Esophagus muscularis mucosa (tissue), 4 donors: ENCODE results near the gene ITGA2. TPM values are rescaled to one million over a fixed set of nuclear protein-coding genes. Genes with fewer than 3 reads are reported as not detected.

Experiments used
- DNase-seq: peaks from one replicate; pipeline ENCODE4 v3.0.0-alpha.2; 2017; ENCODE audit errors: extremely low spot score
- H3K27ac ChIP-seq, 4 donors: fragments of 200-600 bp; sonication (generic); replicated peaks in 1 of 4; 1 replicate in 3 of 4; 2 replicates in 1 of 4; pipeline ENCODE4 v1.5.1; 2016 to 2019; ENCODE audit warnings: mild to moderate bottlenecking in 1 of 4
- H3K27me3 ChIP-seq, 4 donors: fragments of 200-600 bp; sonication (generic); one replicate each; pipeline versions ENCODE4 v1.5.1 to v1.6.0; 2016 to 2019
- H3K36me3 ChIP-seq, 4 donors: fragments of 200-600 bp; sonication (generic); one replicate each; pipeline ENCODE4 v1.5.1; 2016 to 2019
- H3K4me1 ChIP-seq, 4 donors: fragments of 200-600 bp; sonication (generic); one replicate each; pipeline ENCODE4 v1.5.1; 2016 to 2019
- H3K4me3 ChIP-seq, 4 donors: fragments of 200-600 bp; sonication (generic); 1 replicate in 2 of 4; 2 replicates in 2 of 4; pipeline ENCODE4 v1.5.1; 2016 to 2019; ENCODE audit warnings: mild to moderate bottlenecking in 4 of 4, moderate library complexity in 1 of 4
- H3K9me3 ChIP-seq, 4 donors: fragments of 200-600 bp; sonication (generic); 1 replicate in 3 of 4; 2 replicates in 1 of 4; pipeline ENCODE4 v1.5.1; 2016 to 2019
- EP300 ChIP-seq: sonication (generic); formaldehyde crosslinking; IDR thresholded peaks from one replicate; pipeline ENCODE4 v1.6.1; 2017; ENCODE audit warnings: antibody characterized with exemption
- POLR2A ChIP-seq: fragments of 450-650 bp; IDR thresholded peaks from one replicate; pipeline ENCODE4 v1.6.1; 2017; ENCODE audit warnings: antibody characterized with exemption, moderate library complexity, mild to moderate bottlenecking, low read depth
- POLR2AphosphoS5 ChIP-seq, 2 donors: sonication (generic); formaldehyde crosslinking; IDR thresholded peaks; one replicate each; pipeline ENCODE4 v1.6.1; 2017; ENCODE audit warnings: antibody characterized with exemption in 2 of 2
- WGBS: methylation state at CpG from one replicate; pipeline ENCODE4 v1.1.5; 2018; 5-methylcytosine and 5-hydroxymethylcytosine counted together
- intact Hi-C: fragments of 100-400 bp; cut with DNase I; formaldehyde crosslinking; loops from one replicate; pipeline ENCODE4 v1.15.1; 2023
- total RNA-seq, 4 donors: library from RNA; depleted of rRNA; stranded (reverse); fragments of >200 nt; gene quantifications; one replicate each; pipeline versions ENCODE4 v1.1.0 to v1.2.1, GENCODE V29; 2016
- TF ChIP-seq, protein P1 (sequence below), 3 experiments: fragments of 200-600 bp in 2 of 3; fragments of 450-650 bp in 1 of 3; sonication (generic) in 2 of 3; IDR thresholded peaks; one replicate each; pipeline ENCODE4 v1.5.1; 2017 to 2019; ENCODE audit warnings: antibody characterized with exemption in 3 of 3, mild to moderate bottlenecking in 2 of 3, moderate library complexity in 1 of 3

The ITGA2 gene
- total RNA-seq, 4 donors from 2014 or later = 5.0 to 9.6 (median 7.8) TPM

DNA sequence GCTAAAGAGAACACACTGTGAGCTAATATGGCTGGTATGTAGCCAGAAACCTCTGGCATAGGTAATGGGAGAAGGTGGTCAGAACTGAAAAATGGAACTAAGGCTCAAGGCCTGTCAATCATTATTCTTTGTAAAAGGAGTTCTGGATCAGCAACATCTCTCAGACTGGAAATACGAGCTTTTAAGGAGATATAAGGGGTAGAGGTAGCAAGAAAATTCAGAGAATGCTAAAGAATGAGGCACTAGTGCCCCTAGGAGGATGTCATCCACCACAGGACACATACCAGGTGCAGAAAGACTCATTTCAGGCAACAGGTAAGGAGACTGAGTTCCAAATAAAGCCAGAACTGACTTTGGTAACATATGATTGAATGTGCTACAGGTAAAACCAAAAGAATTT is 139.3 kb downstream of the ITGA2 start:
- no peak for DNase-seq
- H3K4me3 ChIP-seq = no peak overlapping the region
- no peak overlapping the region for H3K27ac ChIP-seq
- no peaks in the 10 kb centered on the region for H3K36me3 ChIP-seq
- 86% methylated on average over 1 of the region's 1 CpG for WGBS
- H3K4me1 ChIP-seq = no peaks in the 10 kb centered on the region
- TF ChIP-seq EP300 = no peak
- no peak for TF ChIP-seq POLR2AphosphoS5 (IDR thresholded peaks at IDR 0.05)
- no peak for TF ChIP-seq POLR2A
- TF ChIP-seq, protein P1, sequence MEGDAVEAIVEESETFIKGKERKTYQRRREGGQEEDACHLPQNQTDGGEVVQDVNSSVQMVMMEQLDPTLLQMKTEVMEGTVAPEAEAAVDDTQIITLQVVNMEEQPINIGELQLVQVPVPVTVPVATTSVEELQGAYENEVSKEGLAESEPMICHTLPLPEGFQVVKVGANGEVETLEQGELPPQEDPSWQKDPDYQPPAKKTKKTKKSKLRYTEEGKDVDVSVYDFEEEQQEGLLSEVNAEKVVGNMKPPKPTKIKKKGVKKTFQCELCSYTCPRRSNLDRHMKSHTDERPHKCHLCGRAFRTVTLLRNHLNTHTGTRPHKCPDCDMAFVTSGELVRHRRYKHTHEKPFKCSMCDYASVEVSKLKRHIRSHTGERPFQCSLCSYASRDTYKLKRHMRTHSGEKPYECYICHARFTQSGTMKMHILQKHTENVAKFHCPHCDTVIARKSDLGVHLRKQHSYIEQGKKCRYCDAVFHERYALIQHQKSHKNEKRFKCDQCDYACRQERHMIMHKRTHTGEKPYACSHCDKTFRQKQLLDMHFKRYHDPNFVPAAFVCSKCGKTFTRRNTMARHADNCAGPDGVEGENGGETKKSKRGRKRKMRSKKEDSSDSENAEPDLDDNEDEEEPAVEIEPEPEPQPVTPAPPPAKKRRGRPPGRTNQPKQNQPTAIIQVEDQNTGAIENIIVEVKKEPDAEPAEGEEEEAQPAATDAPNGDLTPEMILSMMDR (IDR thresholded peaks at IDR 0.05) = no peak
- H3K27me3 ChIP-seq = no peaks in the 10 kb centered on the region
- intact Hi-C loops = no loop called here
- H3K9me3 ChIP-seq = no peaks in the 10 kb centered on the region

DNA sequence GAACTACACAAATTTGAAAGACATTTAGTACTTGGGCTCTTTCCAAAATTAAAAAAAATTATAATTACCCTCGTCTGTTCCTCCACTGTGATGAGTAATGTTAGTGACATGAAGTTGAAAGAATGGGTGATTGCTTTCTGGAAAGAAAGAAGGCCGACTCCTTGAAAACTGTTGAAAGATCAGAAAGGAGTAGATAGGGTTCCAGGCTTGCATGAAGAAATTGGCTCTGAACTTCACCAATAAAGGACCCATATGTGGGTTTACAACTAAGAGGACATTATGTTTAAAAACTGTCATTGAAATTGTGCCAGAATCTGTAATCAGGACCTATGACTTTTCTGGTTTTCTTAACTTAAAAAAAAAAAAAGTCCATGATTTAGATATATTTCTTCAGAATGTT is 141.1 kb downstream of the ITGA2 start:
- no peak for TF ChIP-seq POLR2A
- TF ChIP-seq, protein P1 (IDR thresholded peaks at IDR 0.05) = no peak
- TF ChIP-seq EP300 = no peak
- no peak for TF ChIP-seq POLR2AphosphoS5 (IDR thresholded peaks at IDR 0.05)
- Histone ChIP-seq H3K27me3 (no peaks in the 10 kb centered on the region), H3K36me3 (no peaks in the 10 kb centered on the region), H3K4me1 (no peaks in the 10 kb centered on the region), H3K4me3 (no peak overlapping the region), H3K27ac (no peak overlapping the region), H3K9me3 (no peaks in the 10 kb centered on the region)
- intact Hi-C loops = no loop called here
- DNase-seq = no peak
- 49% methylated on average over 2 of the region's 2 CpGs for WGBS

DNA sequence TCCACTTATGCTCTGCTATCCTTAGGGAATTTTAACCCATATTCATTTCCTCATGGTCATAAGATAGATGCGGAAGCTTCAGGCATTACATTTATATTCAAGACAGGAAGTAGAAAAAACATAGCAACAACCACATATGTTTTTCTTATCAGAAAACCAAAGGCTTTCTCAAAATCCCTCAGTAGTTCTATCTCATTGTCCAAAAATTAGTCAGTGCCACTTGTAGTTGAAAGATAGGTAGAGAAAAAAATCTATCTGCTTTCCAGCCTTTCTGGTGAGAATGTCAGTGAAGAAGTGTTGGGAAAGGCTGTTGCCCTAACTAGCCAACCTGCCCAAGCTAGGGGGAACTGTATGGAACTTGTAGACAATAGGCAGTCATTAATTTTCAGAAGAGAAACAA is 143.9 kb downstream of the ITGA2 start:
- Histone ChIP-seq H3K4me3 (no peak overlapping the region), H3K4me1 (no peaks in the 10 kb centered on the region), H3K27ac (no peak overlapping the region), H3K36me3 (no peaks in the 10 kb centered on the region), H3K27me3 (no peaks in the 10 kb centered on the region), H3K9me3 (no peaks in the 10 kb centered on the region)
- WGBS = 100% methylated on average over 1 of the region's 1 CpG
- TF ChIP-seq POLR2AphosphoS5 (IDR thresholded peaks at IDR 0.05) (no peak), POLR2A (no peak), EP300 (no peak)
- TF ChIP-seq, protein P1 (IDR thresholded peaks at IDR 0.05) = no peak
- intact Hi-C loops = no loop called here
- DNase-seq = no peak

Other genes with a start within 250 kb of the ITGA2 start
- gene ITGA1, start 201.4 kb upstream of the ITGA2 start, total RNA-seq = 100 to 1,000 TPM; 228 to 302 (median 235) TPM
- gene PELO, start 201.4 kb upstream of the ITGA2 start, total RNA-seq = 10 to 100 TPM; 43.1 to 77.7 (median 69.7) TPM
- gene MOCS2, start 120.4 kb downstream of the ITGA2 start, total RNA-seq = 100 to 1,000 TPM in 1 of 4 donors, 10 to 100 TPM in 3; 68.1 to 122 (median 85.2) TPM